ENCODE results near the gene ANXA2R. TPM values are rescaled to one million over a fixed set of nuclear protein-coding genes. Genes with fewer than 3 reads are reported as not detected.
A peak's percentile ranks its signal among the peaks of the same experiment; 100 is the strongest.

The ANXA2R gene
- total and polyA plus RNA-seq, 2 of the 13 experiments (the other 11 are each of a cell fraction or from before 2014, with no cell fraction given): 0.95 to 1.3 TPM

DNA sequence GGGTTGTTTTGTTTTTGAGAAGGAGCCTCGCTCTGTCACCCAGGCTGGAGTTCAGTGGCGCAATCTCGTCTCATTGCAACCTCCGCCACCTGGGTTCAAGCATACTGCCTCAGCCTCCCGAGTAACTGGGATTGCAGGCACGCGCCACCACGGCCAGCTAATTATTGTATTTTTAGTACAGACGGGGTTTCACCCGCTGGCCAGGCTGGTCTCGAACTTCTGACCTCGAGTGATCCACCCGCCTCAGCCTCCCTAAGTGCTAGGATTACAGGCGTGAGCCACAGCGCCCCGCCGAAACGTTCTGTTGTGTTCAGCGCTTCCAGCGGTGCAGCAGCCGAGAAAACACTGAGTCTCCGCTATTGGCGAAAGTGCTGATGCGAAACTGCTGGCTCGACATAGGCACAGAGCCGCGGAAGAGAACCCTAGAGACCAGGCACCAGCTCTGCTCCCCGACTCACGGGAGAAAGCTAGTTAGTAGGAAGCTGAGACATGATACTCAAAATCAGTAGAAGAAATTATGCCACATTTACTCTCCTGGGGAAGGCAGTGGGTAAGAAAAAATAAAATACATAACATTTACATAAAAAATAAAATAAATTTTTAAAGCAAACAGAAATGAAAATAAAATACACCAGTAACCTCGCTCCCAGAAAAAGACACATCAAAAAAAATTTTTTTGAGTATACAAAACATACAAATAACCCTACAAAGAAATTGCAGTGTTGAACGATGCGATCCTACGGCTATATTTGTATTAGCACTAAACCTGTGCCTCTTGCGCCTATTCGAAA is 31.6 kb downstream of the ANXA2R start (continued):
- TF ChIP-seq, protein P1, sequence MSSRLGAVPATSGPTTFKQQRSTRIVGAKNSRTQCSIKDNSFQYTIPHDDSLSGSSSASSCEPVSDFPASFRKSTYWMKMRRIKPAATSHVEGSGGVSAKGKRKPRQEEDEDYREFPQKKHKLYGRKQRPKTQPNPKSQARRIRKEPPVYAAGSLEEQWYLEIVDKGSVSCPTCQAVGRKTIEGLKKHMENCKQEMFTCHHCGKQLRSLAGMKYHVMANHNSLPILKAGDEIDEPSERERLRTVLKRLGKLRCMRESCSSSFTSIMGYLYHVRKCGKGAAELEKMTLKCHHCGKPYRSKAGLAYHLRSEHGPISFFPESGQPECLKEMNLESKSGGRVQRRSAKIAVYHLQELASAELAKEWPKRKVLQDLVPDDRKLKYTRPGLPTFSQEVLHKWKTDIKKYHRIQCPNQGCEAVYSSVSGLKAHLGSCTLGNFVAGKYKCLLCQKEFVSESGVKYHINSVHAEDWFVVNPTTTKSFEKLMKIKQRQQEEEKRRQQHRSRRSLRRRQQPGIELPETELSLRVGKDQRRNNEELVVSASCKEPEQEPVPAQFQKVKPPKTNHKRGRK (CRISPR knock-in tag; IDR thresholded peaks at IDR 0.05): no peak; the same call in 1 of the 2 replicates
- no peak for TF ChIP-seq DNMT1 (CRISPR knock-in tag; IDR thresholded peaks at IDR 0.05)
- TF ChIP-seq ZNF598 (CRISPR knock-in tag; IDR thresholded peaks at IDR 0.05; ENCODE audit: borderline replicate concordance): no peak
- peak; percentile 45; the same call in 1 of the 2 replicates for TF ChIP-seq TFDP1 (CRISPR knock-in tag; IDR thresholded peaks at IDR 0.05; ENCODE audit: borderline replicate concordance)
- no peak; the same call in 1 of the 2 replicates for TF ChIP-seq ZNF782 (CRISPR knock-in tag; IDR thresholded peaks at IDR 0.05; ENCODE audit: borderline replicate concordance)
- TF ChIP-seq, protein P2, sequence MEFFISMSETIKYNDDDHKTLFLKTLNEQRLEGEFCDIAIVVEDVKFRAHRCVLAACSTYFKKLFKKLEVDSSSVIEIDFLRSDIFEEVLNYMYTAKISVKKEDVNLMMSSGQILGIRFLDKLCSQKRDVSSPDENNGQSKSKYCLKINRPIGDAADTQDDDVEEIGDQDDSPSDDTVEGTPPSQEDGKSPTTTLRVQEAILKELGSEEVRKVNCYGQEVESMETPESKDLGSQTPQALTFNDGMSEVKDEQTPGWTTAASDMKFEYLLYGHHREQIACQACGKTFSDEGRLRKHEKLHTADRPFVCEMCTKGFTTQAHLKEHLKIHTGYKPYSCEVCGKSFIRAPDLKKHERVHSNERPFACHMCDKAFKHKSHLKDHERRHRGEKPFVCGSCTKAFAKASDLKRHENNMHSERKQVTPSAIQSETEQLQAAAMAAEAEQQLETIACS (CRISPR knock-in tag; IDR thresholded peaks at IDR 0.05): no peak
- peak; percentile 10 for TF ChIP-seq SRSF1 (optimal IDR thresholded peaks at IDR 0.05; ENCODE audit: low read depth, low read length)
- TF ChIP-seq ZNF564 (CRISPR knock-in tag; IDR thresholded peaks at IDR 0.05): no peak
- TF ChIP-seq, protein P3, sequence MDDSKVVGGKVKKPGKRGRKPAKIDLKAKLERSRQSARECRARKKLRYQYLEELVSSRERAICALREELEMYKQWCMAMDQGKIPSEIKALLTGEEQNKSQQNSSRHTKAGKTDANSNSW (CRISPR knock-in tag; IDR thresholded peaks at IDR 0.05; ENCODE audit: borderline replicate concordance): no peak
- TF ChIP-seq CHCHD3 (CRISPR knock-in tag; IDR thresholded peaks at IDR 0.05): no peak
- TF ChIP-seq HDAC6 (IDR thresholded peaks at IDR 0.05; ENCODE audit: low read depth, low read length): no peak
- no peak; the same call in 1 of the 2 replicates for TF ChIP-seq GATA4 (IDR thresholded peaks at IDR 0.05; ENCODE audit: borderline replicate concordance, low read depth)
- peak; percentile 37; the same call in 1 of the 2 replicates for TF ChIP-seq ZFP37 (CRISPR knock-in tag; IDR thresholded peaks at IDR 0.05; ENCODE audit: borderline replicate concordance)
- TF ChIP-seq SMAD1 (CRISPR knock-in tag; IDR thresholded peaks at IDR 0.05; ENCODE audit: borderline replicate concordance, low read depth): no peak
- TF ChIP-seq, protein P4, sequence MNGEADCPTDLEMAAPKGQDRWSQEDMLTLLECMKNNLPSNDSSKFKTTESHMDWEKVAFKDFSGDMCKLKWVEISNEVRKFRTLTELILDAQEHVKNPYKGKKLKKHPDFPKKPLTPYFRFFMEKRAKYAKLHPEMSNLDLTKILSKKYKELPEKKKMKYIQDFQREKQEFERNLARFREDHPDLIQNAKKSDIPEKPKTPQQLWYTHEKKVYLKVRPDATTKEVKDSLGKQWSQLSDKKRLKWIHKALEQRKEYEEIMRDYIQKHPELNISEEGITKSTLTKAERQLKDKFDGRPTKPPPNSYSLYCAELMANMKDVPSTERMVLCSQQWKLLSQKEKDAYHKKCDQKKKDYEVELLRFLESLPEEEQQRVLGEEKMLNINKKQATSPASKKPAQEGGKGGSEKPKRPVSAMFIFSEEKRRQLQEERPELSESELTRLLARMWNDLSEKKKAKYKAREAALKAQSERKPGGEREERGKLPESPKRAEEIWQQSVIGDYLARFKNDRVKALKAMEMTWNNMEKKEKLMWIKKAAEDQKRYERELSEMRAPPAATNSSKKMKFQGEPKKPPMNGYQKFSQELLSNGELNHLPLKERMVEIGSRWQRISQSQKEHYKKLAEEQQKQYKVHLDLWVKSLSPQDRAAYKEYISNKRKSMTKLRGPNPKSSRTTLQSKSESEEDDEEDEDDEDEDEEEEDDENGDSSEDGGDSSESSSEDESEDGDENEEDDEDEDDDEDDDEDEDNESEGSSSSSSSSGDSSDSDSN (CRISPR knock-in tag; IDR thresholded peaks at IDR 0.05): peak; percentile 96
- no peak for TF ChIP-seq ZNF703 (CRISPR knock-in tag; IDR thresholded peaks at IDR 0.05; ENCODE audit: borderline replicate concordance)
- TF ChIP-seq FOXJ3 (CRISPR knock-in tag; IDR thresholded peaks at IDR 0.05; ENCODE audit: borderline replicate concordance): peak; percentile 80; the same call in 1 of the 2 replicates
- TF ChIP-seq ATF3 (CRISPR knock-in tag; IDR thresholded peaks at IDR 0.05): peak; percentile 28; the same call in 1 of the 2 replicates
- no peak for TF ChIP-seq CEBPB (IDR thresholded peaks at IDR 0.05; ENCODE audit: borderline replicate concordance, low read depth, low read length)
